HG03108 (cell line): ENCODE measurements around the gene FBXW11.

ENCODE experiments used
- ATAC-seq: cut with Tn5 transposase; IDR thresholded peaks from one replicate; pipeline ENCODE4 v1.9.1; 2021; ENCODE audit warnings: moderate library complexity; ENCODE audit not compliant: unreplicated experiment

FBXW11 gene

DNA sequence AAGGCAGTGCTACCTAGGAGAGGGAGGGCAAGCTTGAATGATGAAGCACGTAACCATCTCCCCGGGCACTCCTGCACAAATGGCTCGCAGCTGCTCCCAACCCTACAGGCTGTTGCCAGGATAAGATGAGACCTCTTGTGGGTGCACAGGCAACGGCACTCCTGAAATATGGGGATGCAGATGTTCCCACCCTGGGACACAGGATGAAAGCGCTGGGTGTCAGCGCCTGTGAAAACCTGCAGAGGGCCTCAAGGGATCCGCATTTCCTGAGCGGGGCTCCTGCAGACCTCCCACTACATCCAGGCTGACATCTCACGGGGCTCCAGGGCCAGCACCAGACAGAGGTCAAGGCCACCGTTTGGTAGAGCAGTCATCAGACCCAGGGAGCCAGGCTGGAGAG, 160.1 kb downstream of the FBXW11 start:
- ATAC-seq = no peak

- no peak for ATAC-seq
These were observed 160.6 kb downstream of the FBXW11 start for GRCh38 chr5:171845857-171846256.

- ATAC-seq = no peak
These were observed 161.3 kb downstream of the FBXW11 start for GRCh38 chr5:171845040-171845630.

GRCh38 chr5:171842777-171843328, 163.6 kb downstream of the FBXW11 start:
- no peak for ATAC-seq

- no peak for ATAC-seq
These were observed 164.3 kb downstream of the FBXW11 start for GRCh38 chr5:171841984-171842776.

DNA sequence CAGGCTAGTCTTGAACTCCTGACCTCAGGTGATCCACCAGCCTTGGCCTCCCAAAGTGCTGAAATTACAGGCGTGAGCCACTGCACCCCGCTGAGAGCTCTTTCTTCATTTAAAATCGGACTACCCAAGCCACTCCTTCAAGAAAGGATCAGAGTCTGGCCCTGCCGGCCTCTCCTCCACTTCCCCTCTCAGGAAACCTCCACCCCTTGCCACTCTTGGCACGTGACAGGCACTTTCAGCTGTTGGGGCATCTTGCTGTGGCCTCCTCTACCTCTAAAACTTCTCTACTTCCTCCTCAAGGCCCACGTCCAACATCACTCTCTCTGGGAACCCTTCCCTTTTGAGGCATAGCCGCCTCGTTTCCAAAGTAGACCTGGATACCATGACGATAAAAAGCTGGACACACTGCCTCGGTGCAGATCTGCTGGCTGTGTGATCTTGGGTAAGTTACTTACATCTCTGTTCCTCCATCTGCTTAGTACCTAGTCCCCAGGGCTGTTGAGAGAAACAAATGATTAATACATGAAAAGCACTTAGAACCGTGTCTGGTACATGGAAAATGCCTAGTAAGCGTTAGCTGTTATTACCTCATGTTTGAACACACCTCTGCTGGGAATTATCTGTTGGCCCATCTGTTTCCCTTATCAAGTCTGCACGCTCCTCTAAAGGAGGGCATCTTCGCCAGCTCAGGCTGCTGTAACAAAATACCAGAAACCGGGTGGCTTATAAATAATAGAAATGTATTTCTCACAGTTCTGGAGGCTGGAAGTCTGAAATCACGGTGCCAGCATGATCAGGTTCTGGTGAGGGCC, 165.5 kb downstream of the FBXW11 start:
- ATAC-seq = no peak

DNA sequence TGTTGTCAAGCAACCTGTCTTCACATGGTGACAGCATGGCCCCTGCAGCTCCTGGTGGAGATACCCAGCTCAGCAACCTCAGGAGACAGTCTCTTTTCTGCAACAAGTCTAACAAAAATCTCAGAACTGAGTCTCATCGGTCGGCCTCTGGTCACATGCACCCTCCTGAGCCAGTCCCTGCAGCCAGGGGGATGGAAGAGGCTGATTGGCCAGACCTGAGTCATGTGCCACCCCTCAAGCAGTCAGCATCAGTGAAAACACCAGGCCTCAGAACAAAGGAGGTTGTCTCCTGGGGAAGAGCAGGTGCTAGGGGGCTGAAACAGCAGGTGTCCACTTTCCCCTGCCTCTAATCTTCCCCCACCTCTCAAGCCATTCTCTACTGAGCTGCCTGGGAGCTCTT, 166.4 kb downstream of the FBXW11 start:
- no peak for ATAC-seq

DNA sequence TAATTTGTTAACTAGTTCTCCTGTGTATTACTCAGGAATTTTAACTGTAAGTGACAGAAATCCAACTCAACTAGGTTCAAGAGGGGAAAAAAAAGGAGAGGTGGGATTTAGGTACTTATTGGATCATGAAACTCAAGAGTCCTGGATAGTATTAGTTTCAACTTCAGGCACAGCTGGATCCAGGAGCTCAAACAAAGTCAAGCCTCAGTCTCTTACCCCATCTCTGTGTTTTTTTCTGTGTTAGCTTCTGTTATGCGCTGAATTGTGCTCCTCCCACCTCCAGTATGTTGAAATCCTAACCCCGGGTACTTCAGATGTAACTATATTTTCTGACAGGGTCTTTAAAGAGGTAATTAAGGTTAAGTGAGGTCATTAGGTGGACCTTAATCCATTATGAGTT, 167.3 kb downstream of the FBXW11 start:
- no peak for ATAC-seq

DNA sequence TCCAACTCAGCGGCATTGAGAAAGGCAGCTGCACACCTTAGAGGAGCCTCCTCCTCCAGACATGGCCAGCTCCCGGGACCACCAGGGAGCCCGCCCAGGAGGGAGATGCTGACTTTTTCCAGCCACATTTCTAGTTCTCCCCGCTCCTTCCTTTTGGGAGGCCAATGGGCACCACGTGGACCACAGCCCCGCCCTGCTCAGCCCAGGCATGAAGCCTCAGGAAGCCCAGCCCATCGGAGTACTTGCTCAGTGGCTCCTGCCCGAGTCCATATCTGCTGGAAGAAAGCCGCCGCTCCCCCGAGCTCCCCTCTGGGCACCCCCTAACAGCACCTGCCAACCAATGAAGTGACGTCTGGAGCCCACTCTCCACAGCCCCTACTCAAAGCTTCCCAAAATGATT, 168.4 kb downstream of the FBXW11 start:
- ATAC-seq = no peak

- no peak for ATAC-seq
These were observed 168.9 kb downstream of the FBXW11 start for GRCh38 chr5:171837522-171837921.

- no peak for ATAC-seq
These were observed 171.4 kb downstream of the FBXW11 start for GRCh38 chr5:171835066-171835465.

DNA sequence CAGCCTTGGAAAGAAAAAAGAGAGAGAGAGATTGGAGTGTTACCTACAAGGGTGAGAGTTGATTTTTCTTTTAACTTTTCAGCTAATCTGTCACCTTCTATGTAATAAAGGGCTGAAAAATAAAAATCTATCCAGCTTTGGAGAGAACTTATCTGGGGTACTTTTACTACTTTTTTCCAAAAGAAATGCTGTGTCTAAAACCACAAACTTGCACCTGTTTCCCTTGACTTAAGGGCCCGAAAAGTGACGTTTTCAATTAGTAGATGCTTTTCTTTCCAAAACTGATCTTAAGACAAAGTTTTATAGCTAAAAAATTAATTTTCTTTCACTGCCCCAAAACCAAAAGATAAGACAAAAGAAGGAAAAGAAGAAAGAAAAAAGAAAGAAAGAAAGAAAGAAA, 172.0 kb downstream of the FBXW11 start:
- ATAC-seq = no peak

DNA sequence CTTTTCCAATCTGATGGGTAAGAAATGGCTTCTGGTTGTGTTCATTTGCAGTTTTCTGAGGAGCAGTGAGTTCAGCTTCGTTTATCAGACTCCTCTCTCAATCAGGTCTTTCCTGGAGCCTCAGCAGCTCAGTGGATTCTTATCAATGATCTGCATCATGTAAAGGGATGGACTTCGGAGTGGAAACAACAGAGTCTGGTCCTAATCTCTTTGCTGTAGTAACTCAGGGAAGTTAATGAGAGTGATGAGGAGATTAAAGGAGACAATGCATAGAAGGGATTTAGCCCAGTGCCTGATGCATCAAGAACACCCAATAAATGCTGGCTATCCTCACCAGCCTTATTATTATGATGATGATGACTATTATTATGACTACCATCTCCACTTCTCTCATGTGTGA, 173.7 kb downstream of the FBXW11 start:
- no peak for ATAC-seq

GRCh38 chr5:171830686-171831085, 175.8 kb downstream of the FBXW11 start:
- ATAC-seq = no peak

DNA sequence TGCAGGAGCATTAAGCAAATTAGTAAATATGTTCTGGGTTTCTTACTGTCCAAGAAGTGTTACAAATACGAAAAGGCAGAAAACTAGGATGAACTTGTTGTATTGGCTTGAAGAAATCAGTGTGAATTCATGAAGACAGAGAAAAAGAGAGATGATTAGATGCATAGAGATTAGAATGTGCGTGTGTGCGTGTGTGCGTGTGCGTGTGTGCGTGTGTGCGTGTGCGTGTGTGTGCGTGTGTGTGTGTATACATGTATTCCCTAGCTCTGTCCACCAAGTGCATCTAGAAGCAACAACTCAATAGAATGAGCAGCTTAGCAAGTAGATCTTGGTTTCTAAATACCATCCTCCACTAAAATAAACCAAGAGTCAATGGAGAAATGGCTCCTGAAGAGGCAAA, 179.3 kb downstream of the FBXW11 start:
- ATAC-seq = no peak

GRCh38 chr5:171826132-171826531, 180.3 kb downstream of the FBXW11 start:
- no peak for ATAC-seq

- no peak for ATAC-seq
These were observed 181.4 kb downstream of the FBXW11 start for GRCh38 chr5:171825051-171825450.

DNA sequence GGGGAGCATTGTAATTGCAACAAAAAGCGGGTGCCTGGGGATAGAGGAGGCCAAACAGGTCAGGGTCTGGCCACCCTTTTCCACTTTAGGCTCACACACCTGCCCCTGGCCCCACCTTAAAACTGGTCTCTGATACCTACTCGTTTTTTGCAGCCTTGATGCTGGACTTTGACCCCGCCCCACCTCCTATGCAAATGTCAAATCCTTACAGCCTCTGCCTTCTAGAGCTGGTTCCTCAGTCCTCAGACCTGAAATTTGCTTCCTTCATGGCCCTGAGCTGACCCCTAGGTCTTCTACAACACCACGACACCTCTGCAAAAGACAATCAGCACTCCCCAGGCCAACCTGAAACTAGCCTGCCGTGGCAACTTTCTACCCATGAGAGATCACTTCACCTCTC, 183.2 kb downstream of the FBXW11 start:
- ATAC-seq = no peak

DNA sequence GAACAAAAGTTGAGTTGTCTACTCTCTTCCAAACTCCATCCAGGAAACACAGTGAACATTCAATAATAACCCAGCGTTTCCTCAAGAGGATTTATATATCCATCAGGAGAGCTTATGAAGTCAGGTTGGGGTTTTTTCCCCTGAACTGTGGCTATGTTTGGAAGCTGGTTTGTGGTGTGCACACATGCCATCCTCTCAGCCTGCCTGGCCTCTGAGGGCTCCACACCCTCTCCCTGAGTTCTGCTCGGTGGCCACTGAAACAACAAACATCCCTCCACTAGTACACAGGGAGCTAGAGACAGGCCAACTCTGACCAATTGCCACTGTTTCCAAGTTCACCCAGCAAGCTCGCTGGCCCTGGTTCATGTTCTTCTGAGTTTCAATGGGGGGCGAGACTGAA, 185.2 kb downstream of the FBXW11 start:
- ATAC-seq = no peak

GRCh38 chr5:171820561-171820960, 185.9 kb downstream of the FBXW11 start:
- ATAC-seq = no peak

GRCh38 chr5:171816666-171817065, 189.8 kb downstream of the FBXW11 start:
- ATAC-seq = no peak
